DMS79 treated with DMSO at 0.1 percent for 48 hours (cell line): ENCODE data around the gene BEST1.

Experiments
- DNase-seq: peaks from one replicate; lab custom pipeline; 2025; lab: John Stamatoyannopoulos, UW

The BEST1 gene

GRCh38 chr11:61950035-61950547 is at the start of gene BEST1:
Gene BEST1 (plus strand): TSS chr11:61950351. CDS start chr11:61951807, 1,456 bp downstream.
- no peak for DNase-seq

GRCh38 chr11:61901397-61901796 is 48.8 kb upstream of the BEST1 start:
- DNase-seq = no peak

GRCh38 chr11:61902313-61902712 is 47.8 kb upstream of the BEST1 start:
- no peak for DNase-seq

- DNase-seq = no peak
Measured at GRCh38 chr11:61903845-61904244, 46.3 kb upstream of the BEST1 start.

- no peak for DNase-seq
Measured at GRCh38 chr11:61904539-61905048, 45.6 kb upstream of the BEST1 start.

- DNase-seq = no peak
Measured at GRCh38 chr11:61905067-61905696, 45.0 kb upstream of the BEST1 start.

GRCh38 chr11:61905801-61906521 is 44.2 kb upstream of the BEST1 start:
- DNase-seq = no peak

- no peak for DNase-seq
Measured at GRCh38 chr11:61906522-61906909, 43.6 kb upstream of the BEST1 start.

GRCh38 chr11:61907282-61907681 is 42.9 kb upstream of the BEST1 start:
- no peak for DNase-seq

- no peak for DNase-seq
Measured at GRCh38 chr11:61907871-61908729, 42.1 kb upstream of the BEST1 start.

- no peak for DNase-seq
Measured at GRCh38 chr11:61908730-61909316, 41.3 kb upstream of the BEST1 start.

- no peak for DNase-seq
Measured at GRCh38 chr11:61910187-61911127, 39.7 kb upstream of the BEST1 start.

GRCh38 chr11:61911128-61911700 is 38.9 kb upstream of the BEST1 start:
- no peak for DNase-seq

GRCh38 chr11:61911701-61912529 is 38.2 kb upstream of the BEST1 start:
- no peak for DNase-seq

GRCh38 chr11:61912530-61912898 is 37.6 kb upstream of the BEST1 start:
- DNase-seq = no peak

GRCh38 chr11:61912991-61913698 is 37.0 kb upstream of the BEST1 start:
- no peak for DNase-seq

- DNase-seq = no peak
Measured at GRCh38 chr11:61913699-61914395, 36.3 kb upstream of the BEST1 start.

GRCh38 chr11:61914471-61915171 is 35.5 kb upstream of the BEST1 start:
- DNase-seq = no peak
